HG02870 (cell line): ENCODE data around the gene JAM3.
A peak's percentile ranks its signal among the peaks of the same experiment; 100 is the strongest.

Experiments
- ATAC-seq: cut with Tn5 transposase; IDR thresholded peaks from one replicate; pipeline ENCODE4 v1.9.1; 2021; ENCODE audit warnings: mild to moderate bottlenecking, moderate library complexity; ENCODE audit not compliant: unreplicated experiment

Gene JAM3

GRCh38 chr11:134038897-134039470 lies 29.9 kb upstream of the JAM3 start:
- no peak for ATAC-seq

GRCh38 chr11:134039726-134040385 lies 29.0 kb upstream of the JAM3 start:
- ATAC-seq: no peak

GRCh38 chr11:134040386-134041302 lies 28.2 kb upstream of the JAM3 start:
- ATAC-seq: no peak

- no peak for ATAC-seq
Measured at GRCh38 chr11:134041349-134041748, 27.5 kb upstream of the JAM3 start.

- no peak for ATAC-seq
Measured at GRCh38 chr11:134041791-134042696, 26.8 kb upstream of the JAM3 start.

- ATAC-seq: no peak
Measured at GRCh38 chr11:134043821-134044420, 25.0 kb upstream of the JAM3 start.

GRCh38 chr11:134044514-134045284 lies 24.2 kb upstream of the JAM3 start:
- no peak for ATAC-seq

GRCh38 chr11:134045799-134046635 lies 22.9 kb upstream of the JAM3 start:
- ATAC-seq: no peak

GRCh38 chr11:134046681-134047449 lies 22.0 kb upstream of the JAM3 start:
- no peak for ATAC-seq

- no peak for ATAC-seq
Measured at GRCh38 chr11:134047586-134047999, 21.3 kb upstream of the JAM3 start.

- no peak for ATAC-seq
Measured at GRCh38 chr11:134048028-134048427, 20.8 kb upstream of the JAM3 start.

- no peak for ATAC-seq
Measured at GRCh38 chr11:134049303-134049702, 19.6 kb upstream of the JAM3 start.

- ATAC-seq: peak; percentile 79
Measured at GRCh38 chr11:134050541-134051383, 18.1 kb upstream of the JAM3 start.

- ATAC-seq: no peak
Measured at GRCh38 chr11:134052395-134052987, 16.4 kb upstream of the JAM3 start.

GRCh38 chr11:134052988-134053945 lies 15.6 kb upstream of the JAM3 start:
- no peak for ATAC-seq

- no peak for ATAC-seq
Measured at GRCh38 chr11:134055029-134055428, 13.8 kb upstream of the JAM3 start.
